Measurements from ENCODE around the gene COBL. TPM values are rescaled to one million over a fixed set of nuclear protein-coding genes. Genes with fewer than 3 reads are reported as not detected.

The COBL gene
- total RNA-seq, 6 experiments from 2014 or later = 21.5 to 35.9 (median 24.6) TPM

- ATAC-seq (peak in 2 of 4 donors; percentile 41 to 59), DNase-seq (no peak)
- no peaks in the 10 kb centered on the region for H3K36me3 ChIP-seq
- intact Hi-C loops (cut with DNase I) = no loop called here
- H3K9me3 ChIP-seq = no peaks in the 10 kb centered on the region
- TF ChIP-seq POLR2A (IDR thresholded peaks at IDR 0.05) = no peak
- TF ChIP-seq CTCF (IDR thresholded peaks at IDR 0.05) = no peak
- WGBS (ENCODE audit: insufficient coverage, low coverage, low lambda C conversion rate, missing lambda C conversion rate) = 33% methylated on average over 1 of the region's 1 CpG
- no peak overlapping the region for H3K27ac ChIP-seq
- H3K4me3 ChIP-seq = no peak overlapping the region
- no peaks in the 10 kb centered on the region for H3K4me1 ChIP-seq
- no peaks in the 10 kb centered on the region for H3K27me3 ChIP-seq
Observed at GRCh38 chr7:51350546-51350896, 33.9 kb upstream of the COBL start.

GRCh38 chr7:51349820-51350545 lies 33.4 kb upstream of the COBL start:
- DNase-seq (no peak), ATAC-seq (peak in 3 of 4 donors; percentile 26 to 72 (median 29))
- H3K36me3 ChIP-seq = no peaks in the 10 kb centered on the region
- 70% methylated on average over 8 of the region's 8 CpGs for whole genome bisulfite sequencing (ENCODE audit: insufficient coverage, low coverage, low lambda C conversion rate, missing lambda C conversion rate)
- H3K9me3 ChIP-seq = no peaks in the 10 kb centered on the region
- intact Hi-C loops (cut with DNase I) = no loop called here
- TF ChIP-seq CTCF (IDR thresholded peaks at IDR 0.05) (no peak), POLR2A (IDR thresholded peaks at IDR 0.05) (no peak)
- no peaks in the 10 kb centered on the region for H3K4me1 ChIP-seq
- H3K27ac ChIP-seq = no peak overlapping the region
- H3K27me3 ChIP-seq = no peaks in the 10 kb centered on the region
- H3K4me3 ChIP-seq = no peak overlapping the region

- H3K27me3 ChIP-seq = no peaks in the 10 kb centered on the region
- no peak for DNase-seq
- H3K4me3 ChIP-seq = no peak overlapping the region
- TF ChIP-seq POLR2A (IDR thresholded peaks at IDR 0.05) = no peak
- TF ChIP-seq CTCF (IDR thresholded peaks at IDR 0.05) = no peak
- H3K36me3 ChIP-seq = no peaks in the 10 kb centered on the region
- no peak overlapping the region for H3K27ac ChIP-seq
- peaks cover 0 to 10% (median 3%) of the 10 kb centered on the region in 4 donors for H3K4me1 ChIP-seq
- 65% methylated on average over 3 of the region's 3 CpGs for WGBS (ENCODE audit: insufficient coverage, low coverage, low lambda C conversion rate, missing lambda C conversion rate)
- no peak for ATAC-seq
- intact Hi-C loops (cut with DNase I) = no loop called here
- H3K9me3 ChIP-seq = no peaks in the 10 kb centered on the region
Observed at GRCh38 chr7:51346126-51346525, 29.5 kb upstream of the COBL start.

- H3K9me3 ChIP-seq = no peaks in the 10 kb centered on the region
- DNase-seq = peak in 2 of 3 donors; percentile 58 to 76
- peak; percentile 84 to 92 (median 92) for ATAC-seq
- TF ChIP-seq POLR2A (IDR thresholded peaks at IDR 0.05) (no peak), CTCF (IDR thresholded peaks at IDR 0.05) (no peak)
- WGBS (ENCODE audit: insufficient coverage, low coverage, low lambda C conversion rate, missing lambda C conversion rate) = 49% methylated on average over 6 of the region's 6 CpGs
- H3K4me3 ChIP-seq = no peak overlapping the region
- no peaks in the 10 kb centered on the region for H3K27me3 ChIP-seq
- no peaks in the 10 kb centered on the region for H3K36me3 ChIP-seq
- intact Hi-C loops (cut with DNase I) = no loop called here
- peaks cover 0 to 10% (median 3%) of the 10 kb centered on the region in 4 donors for H3K4me1 ChIP-seq
- H3K27ac ChIP-seq = no peak overlapping the region
Observed at GRCh38 chr7:51344406-51345138, 28.0 kb upstream of the COBL start.

Data from right lobe of liver (tissue), 6 donors.